NB4 (cell line): ENCODE measurements around the gene APOL4.

Source experiments
- MAX ChIP-seq: IDR thresholded peaks from 2 replicates; pipeline ENCODE4 v1.6.1; 2011; ENCODE audit warnings: low read depth, low read length
- MYC ChIP-seq: IDR thresholded peaks from 2 replicates; pipeline ENCODE4 v1.6.1; 2011; ENCODE audit warnings: low read depth, low read length
- POLR2A ChIP-seq: IDR thresholded peaks from 2 replicates; pipeline ENCODE4 v1.6.1; 2011; ENCODE audit warnings: mild to moderate bottlenecking; ENCODE audit not compliant: insufficient read length; ENCODE audit errors: extremely low read depth
- TF ChIP-seq, protein P1 (sequence below): IDR thresholded peaks from one replicate; pipeline ENCODE4 v1.5.1; 2012; ENCODE audit warnings: low read depth, low read length

- TF ChIP-seq, protein P1, sequence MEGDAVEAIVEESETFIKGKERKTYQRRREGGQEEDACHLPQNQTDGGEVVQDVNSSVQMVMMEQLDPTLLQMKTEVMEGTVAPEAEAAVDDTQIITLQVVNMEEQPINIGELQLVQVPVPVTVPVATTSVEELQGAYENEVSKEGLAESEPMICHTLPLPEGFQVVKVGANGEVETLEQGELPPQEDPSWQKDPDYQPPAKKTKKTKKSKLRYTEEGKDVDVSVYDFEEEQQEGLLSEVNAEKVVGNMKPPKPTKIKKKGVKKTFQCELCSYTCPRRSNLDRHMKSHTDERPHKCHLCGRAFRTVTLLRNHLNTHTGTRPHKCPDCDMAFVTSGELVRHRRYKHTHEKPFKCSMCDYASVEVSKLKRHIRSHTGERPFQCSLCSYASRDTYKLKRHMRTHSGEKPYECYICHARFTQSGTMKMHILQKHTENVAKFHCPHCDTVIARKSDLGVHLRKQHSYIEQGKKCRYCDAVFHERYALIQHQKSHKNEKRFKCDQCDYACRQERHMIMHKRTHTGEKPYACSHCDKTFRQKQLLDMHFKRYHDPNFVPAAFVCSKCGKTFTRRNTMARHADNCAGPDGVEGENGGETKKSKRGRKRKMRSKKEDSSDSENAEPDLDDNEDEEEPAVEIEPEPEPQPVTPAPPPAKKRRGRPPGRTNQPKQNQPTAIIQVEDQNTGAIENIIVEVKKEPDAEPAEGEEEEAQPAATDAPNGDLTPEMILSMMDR = no peak
- no peak for TF ChIP-seq POLR2A
- no peak for TF ChIP-seq MYC
- no peak for TF ChIP-seq MAX
Observed at GRCh38 chr22:36220451-36220921, 18.9 kb upstream of the APOL4 start.
